Osteocyte (in vitro differentiated cells): ENCODE results near the gene CYP46A1. TPM values are rescaled to one million over a fixed set of nuclear protein-coding genes. Genes with fewer than 3 reads are reported as not detected.

Source experiments
- DNase-seq: peaks from one replicate; pipeline ENCODE4 v3.0.0; 2021; ENCODE audit warnings: mixed read lengths; ENCODE audit not compliant: unreplicated experiment; ENCODE audit errors: extremely low spot score
- H3K27ac Mint-ChIP-seq: one replicate; pipeline ENCODE4 v1.8.0; 2021; ENCODE audit warnings: mild to moderate bottlenecking, mixed read lengths; ENCODE audit not compliant: unreplicated experiment
- H3K27me3 Mint-ChIP-seq: one replicate; pipeline ENCODE4 v1.8.0; 2021; ENCODE audit warnings: mixed read lengths; ENCODE audit not compliant: unreplicated experiment
- H3K36me3 Mint-ChIP-seq: one replicate; pipeline ENCODE4 v1.8.0; 2021; ENCODE audit warnings: mixed read lengths; ENCODE audit not compliant: unreplicated experiment
- H3K4me1 Mint-ChIP-seq: one replicate; pipeline ENCODE4 v1.8.0; 2021; ENCODE audit warnings: mixed read lengths; ENCODE audit not compliant: unreplicated experiment
- H3K4me3 Mint-ChIP-seq: one replicate; pipeline ENCODE4 v1.8.0; 2021; ENCODE audit warnings: mild to moderate bottlenecking, moderate library complexity, mixed read lengths; ENCODE audit not compliant: unreplicated experiment
- H3K9me3 Mint-ChIP-seq: one replicate; pipeline ENCODE4 v1.8.0; 2021; ENCODE audit warnings: mixed read lengths; ENCODE audit not compliant: unreplicated experiment
- total RNA-seq: library from RNA; stranded (reverse); gene quantifications from 2 replicates; pipeline ENCODE4 v1.2.1, GENCODE V29; 2021
- TF ChIP-seq, protein P1 (sequence below): fragments of 200-600 bp; sonication (generic); IDR thresholded peaks from 2 replicates; pipeline ENCODE4 v1.5.0; 2021; ENCODE audit warnings: antibody characterized with exemption, mild to moderate bottlenecking, moderate library complexity

Gene CYP46A1
- total RNA-seq, 1 donor from 2014 or later = 1.3 TPM

DNA sequence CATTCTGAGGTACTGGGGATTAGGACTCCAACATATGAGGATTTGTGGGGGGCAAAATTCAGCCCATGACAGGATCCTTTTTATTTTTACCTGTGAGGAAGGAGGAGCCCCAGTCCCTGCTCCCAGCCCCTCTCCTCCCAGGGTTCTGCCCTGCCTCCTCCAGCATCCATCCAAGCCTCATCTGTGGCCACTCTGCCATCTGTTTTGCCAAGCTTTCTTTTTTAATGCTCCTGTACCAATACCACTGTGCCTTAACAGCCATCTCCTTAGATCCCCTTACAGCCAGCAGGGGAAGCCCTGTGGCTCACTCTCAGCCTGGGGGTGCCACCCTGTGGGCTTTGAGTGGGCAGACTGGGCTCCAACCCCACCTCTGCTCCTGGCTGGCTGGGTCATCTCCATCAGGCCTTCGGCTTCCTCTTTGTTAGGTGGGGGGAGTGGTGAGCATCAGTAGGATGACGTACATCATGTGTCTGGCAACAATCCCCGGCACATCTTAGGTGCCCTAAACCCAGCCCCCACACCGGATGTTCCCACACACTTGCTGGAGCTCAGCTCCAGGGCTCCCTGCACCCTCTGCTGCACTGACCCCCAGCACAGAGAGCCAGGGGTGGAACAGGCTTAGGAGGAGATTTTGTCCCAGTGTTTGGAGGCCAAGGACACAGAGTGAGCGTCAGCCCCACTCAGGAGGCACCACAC lies 40.2 kb downstream of the CYP46A1 start:
- H3K4me3 Mint-ChIP-seq = no peak overlapping the region
- no peaks in the 10 kb centered on the region for H3K9me3 Mint-ChIP-seq
- DNase-seq = no peak
- H3K4me1 Mint-ChIP-seq = no peaks in the 10 kb centered on the region
- peaks cover 6% of the 10 kb centered on the region for H3K27me3 Mint-ChIP-seq
- no peak overlapping the region for H3K27ac Mint-ChIP-seq
- TF ChIP-seq, protein P1, sequence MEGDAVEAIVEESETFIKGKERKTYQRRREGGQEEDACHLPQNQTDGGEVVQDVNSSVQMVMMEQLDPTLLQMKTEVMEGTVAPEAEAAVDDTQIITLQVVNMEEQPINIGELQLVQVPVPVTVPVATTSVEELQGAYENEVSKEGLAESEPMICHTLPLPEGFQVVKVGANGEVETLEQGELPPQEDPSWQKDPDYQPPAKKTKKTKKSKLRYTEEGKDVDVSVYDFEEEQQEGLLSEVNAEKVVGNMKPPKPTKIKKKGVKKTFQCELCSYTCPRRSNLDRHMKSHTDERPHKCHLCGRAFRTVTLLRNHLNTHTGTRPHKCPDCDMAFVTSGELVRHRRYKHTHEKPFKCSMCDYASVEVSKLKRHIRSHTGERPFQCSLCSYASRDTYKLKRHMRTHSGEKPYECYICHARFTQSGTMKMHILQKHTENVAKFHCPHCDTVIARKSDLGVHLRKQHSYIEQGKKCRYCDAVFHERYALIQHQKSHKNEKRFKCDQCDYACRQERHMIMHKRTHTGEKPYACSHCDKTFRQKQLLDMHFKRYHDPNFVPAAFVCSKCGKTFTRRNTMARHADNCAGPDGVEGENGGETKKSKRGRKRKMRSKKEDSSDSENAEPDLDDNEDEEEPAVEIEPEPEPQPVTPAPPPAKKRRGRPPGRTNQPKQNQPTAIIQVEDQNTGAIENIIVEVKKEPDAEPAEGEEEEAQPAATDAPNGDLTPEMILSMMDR = no peak
- H3K36me3 Mint-ChIP-seq = no peaks in the 10 kb centered on the region

DNA sequence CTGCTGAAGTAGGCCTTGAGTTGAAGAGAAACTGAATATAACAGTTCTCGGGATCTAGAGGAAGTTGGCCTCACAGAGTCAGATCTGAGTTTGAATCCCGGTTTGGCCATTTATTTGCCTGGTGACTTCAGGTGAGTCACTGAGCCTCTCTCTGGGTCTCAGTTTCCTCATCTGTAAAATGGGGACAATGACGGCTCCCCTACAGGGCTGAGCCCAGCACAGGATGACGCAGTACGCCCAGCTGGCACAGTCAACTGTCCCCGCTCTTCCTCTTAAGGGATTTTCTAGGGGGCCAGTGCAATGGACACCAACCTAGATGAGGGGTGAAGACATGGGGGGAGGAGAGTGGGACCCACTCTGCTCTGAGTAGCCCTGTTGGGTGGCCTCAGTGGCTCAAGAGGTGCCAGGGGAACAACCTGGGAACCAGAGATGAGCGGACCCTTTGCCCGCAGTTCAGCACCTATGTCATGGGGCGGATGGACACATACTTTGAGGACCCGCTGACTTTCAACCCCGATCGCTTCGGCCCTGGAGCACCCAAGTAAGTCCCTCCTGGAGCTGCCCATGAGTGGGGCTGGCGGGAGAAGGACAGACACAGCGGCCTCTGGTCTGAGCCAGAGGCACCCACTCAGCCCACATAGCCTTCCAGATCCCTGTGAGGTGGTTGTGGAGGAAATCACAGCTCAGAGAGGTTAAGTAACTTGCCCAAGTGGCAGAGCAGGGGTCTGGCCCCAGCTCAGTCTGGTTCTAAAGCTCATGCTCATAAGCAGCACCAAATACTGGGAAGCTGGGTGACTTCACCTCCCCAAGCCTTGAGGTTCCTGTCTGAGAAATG lies 41.1 kb downstream of the CYP46A1 start:
- no peak overlapping the region for H3K4me3 Mint-ChIP-seq
- H3K27ac Mint-ChIP-seq = no peak overlapping the region
- DNase-seq = peak; percentile 77
- peaks cover 3% of the 10 kb centered on the region for H3K4me1 Mint-ChIP-seq
- TF ChIP-seq, protein P1 = no peak
- no peaks in the 10 kb centered on the region for H3K36me3 Mint-ChIP-seq
- peaks cover 6% of the 10 kb centered on the region for H3K27me3 Mint-ChIP-seq
- no peaks in the 10 kb centered on the region for H3K9me3 Mint-ChIP-seq

GRCh38 chr14:99725774-99726537 lies 41.9 kb downstream of the CYP46A1 start:
- peak; percentile 56 for DNase-seq
- Mint-ChIP-seq H3K9me3 (no peaks in the 10 kb centered on the region), H3K4me1 (peaks cover 3% of the 10 kb centered on the region), H3K27ac (no peak overlapping the region), H3K36me3 (no peaks in the 10 kb centered on the region), H3K4me3 (no peak overlapping the region), H3K27me3 (peaks cover 6% of the 10 kb centered on the region)
- TF ChIP-seq, protein P1 = no peak

DNA sequence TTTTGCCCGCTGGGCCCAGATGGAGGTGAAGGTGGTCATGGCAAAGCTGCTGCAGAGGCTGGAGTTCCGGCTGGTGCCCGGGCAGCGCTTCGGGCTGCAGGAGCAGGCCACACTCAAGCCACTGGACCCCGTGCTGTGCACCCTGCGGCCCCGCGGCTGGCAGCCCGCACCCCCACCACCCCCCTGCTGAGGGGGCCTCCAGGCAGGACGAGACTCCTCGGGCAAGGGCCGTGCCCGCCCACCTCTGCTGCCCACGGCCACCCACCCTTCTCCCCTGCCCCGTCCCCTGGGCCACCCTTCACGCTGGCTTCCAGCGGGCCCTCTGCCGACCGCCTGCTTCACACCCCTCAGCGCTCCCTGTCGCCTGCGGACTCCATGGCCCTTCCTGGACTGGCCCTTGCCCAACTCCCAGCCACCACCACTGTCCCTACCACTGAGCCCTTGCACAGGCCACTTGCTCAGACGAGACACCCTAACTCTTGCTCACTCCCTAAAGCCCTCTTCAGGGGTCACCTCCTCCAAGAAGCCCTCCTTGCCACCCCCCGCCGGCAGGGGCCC lies 42.5 kb downstream of the CYP46A1 start:
- peaks cover 6% of the 10 kb centered on the region for H3K27me3 Mint-ChIP-seq
- TF ChIP-seq, protein P1 = no peak
- H3K36me3 Mint-ChIP-seq = no peaks in the 10 kb centered on the region
- DNase-seq = peak; percentile 82
- no peak overlapping the region for H3K4me3 Mint-ChIP-seq
- peaks cover 3% of the 10 kb centered on the region for H3K4me1 Mint-ChIP-seq
- peak overlapping the region; percentile 52 for H3K27ac Mint-ChIP-seq
- H3K9me3 Mint-ChIP-seq = no peaks in the 10 kb centered on the region
